GM19395 (cell line): ENCODE measurements around the gene SEMA5A.
"Not testable (repeated sequence)": the region's sequence is repeated elsewhere in the genome, so short reads cannot be mapped to it uniquely, and the experiment has no call there.

Experiments used
- ATAC-seq: cut with Tn5 transposase; IDR thresholded peaks from one replicate; pipeline ENCODE4 v1.9.1; 2021; ENCODE audit warnings: mild to moderate bottlenecking, moderate library complexity; ENCODE audit not compliant: unreplicated experiment

The SEMA5A gene

GRCh38 chr5:9411142-9411541 is 134.7 kb downstream of the SEMA5A start:
- ATAC-seq, result no peak

- no peak for ATAC-seq
Measured at GRCh38 chr5:9409413-9409960, 136.4 kb downstream of the SEMA5A start.

GRCh38 chr5:9408964-9409363 is 136.9 kb downstream of the SEMA5A start:
- ATAC-seq, result no peak

GRCh38 chr5:9405196-9405754 is 140.6 kb downstream of the SEMA5A start:
- peak; percentile 60 for ATAC-seq

DNA sequence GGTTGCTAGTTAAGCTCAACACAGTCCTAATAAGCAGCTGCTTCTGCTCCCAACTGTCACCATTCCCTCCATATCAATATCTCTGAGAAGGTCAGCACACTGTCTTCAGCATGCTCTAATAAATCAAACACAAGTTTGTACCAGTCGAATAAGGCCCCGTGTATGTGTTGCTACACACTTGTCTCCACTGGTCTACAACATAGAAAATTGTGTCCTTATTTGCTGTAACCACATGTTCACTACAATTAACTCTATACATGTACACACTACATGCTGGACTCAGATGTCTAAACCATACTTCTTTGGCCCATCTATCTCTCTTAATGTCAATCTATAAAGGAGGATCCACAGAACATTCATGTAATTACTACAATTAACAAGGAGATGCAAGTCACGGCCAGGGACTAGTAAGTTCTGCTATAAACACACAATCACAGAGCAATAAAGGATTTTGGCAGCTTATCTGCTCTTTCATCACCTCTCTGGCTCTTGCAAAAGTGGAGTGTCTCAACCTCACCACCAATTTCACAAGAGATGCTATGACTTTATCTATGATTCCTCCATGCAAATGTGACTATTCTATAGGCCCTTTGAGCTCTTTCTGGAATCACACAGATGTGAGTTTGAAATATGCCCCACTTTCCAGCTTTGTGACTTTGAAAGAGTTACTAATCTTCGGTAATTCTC is 143.9 kb downstream of the SEMA5A start:
- ATAC-seq, result no peak

DNA sequence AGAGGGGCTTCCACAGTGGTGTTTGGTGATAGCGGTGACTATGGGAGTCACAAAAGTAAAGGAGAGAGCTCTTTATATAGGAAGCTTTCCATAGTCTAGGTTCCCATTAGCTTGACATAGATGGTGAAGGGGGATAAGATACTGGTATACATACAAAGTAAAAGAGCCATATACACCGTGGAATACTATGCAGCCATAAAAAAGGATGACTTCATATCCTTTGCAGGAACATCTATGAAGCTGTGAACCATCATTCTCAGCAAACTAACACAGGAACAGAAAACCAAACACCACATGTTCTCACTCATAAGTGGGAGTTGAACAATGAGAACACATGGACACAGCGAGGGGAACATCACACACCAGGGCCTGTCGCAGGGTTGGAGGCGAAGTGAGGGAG is 146.1 kb downstream of the SEMA5A start:
- ATAC-seq, result not testable (repeated sequence)

DNA sequence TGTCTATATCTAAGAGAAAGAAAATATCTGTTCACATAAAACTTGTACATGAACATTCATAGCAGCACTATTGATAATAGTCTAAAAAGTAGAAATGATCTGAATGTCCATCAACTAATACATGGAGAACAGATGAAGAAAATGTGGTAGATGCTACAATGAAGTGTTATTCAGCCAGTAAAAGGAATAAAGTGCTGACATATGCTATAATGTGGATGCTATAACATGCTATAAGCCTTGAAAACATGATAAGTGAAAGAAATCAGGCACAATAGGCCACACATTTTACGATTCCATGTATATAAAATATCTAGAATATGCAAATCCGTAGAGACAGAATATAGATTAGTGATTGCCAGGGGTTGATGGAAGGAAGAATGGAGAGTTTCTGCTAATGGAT is 146.8 kb downstream of the SEMA5A start:
- no peak for ATAC-seq

DNA sequence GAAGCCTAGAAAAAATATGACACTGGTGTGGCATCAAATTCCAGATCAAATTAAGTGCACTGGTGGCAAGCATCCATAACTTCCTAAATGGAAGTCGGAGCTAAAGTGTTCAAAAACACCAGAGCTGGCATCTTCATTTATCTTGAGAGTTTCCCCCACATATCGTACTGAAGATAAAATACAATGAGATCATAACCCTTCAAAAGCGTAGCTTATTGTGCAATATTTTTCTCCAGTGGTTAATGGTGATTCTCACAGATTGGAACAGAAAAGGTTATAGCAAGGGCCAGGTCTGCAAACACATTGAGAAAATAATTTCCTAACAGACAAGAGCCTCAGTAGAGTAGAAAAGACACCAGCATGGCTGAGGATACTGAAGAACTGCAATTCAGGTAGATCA is 147.6 kb downstream of the SEMA5A start:
- no peak for ATAC-seq

DNA sequence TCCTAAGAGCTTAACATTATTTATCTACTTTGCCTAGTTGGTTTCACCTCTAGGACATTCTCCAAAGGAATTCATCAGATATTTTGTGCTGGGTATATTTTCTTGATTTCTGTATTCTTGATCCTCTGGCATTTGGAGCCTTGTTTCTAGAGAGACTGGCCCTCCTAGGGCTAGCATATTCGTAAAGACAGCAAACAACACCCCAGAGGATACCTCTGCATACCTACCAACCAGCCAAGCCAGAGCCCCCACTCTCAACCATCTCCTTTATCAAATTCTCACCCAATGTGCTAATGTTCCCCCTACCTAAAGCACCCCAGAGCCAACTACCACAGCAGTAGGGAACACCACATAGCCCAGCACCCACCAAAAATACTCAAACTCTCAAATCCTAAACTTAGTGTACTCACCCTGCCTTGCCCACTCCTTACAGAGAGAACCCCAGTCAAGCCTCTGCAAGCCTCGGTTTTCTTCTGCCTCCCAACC is 149.5 kb downstream of the SEMA5A start:
- no peak for ATAC-seq

DNA sequence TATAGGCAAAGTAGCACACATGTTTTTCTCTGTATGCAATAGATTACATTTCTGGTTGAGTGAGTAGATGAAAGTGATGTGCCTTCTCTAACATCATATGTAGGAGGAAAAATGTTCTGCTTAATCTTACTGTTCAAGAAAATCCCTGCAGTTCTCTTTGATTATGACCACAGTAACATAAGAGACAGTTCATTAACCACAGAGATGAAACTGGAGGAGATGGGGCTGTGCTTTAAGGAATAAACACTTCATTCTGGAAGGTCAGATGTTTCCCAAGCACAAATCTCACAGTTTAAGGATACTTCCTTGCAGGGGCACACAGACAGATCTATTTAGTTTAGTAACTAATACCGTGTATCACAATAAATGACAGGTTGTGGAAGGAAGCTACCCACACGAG is 150.2 kb downstream of the SEMA5A start:
- ATAC-seq, result no peak

- no peak for ATAC-seq
Measured at GRCh38 chr5:9394221-9394620, 151.7 kb downstream of the SEMA5A start.

DNA sequence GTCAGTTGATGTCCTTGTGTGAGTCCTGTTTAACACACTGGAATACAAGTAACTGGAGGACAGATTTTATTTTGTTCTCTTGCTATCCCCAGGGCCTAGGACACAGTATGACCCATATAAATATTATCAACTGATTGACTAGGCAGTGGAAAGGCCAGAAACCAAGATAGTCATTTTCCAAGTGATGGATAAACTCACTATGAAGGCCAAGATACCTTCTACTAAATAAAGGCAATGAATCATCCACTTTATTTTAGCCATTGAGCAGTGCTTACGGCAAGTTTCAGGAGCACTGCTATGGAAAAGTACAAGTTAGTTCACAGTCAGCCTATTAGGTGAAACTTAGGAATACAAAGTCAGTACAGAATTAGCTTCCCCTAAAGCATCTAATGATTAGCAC is 153.2 kb downstream of the SEMA5A start:
- no peak for ATAC-seq

GRCh38 chr5:9391080-9391479 is 154.8 kb downstream of the SEMA5A start:
- no peak for ATAC-seq

GRCh38 chr5:9390113-9390512 is 155.8 kb downstream of the SEMA5A start:
- ATAC-seq, result no peak

DNA sequence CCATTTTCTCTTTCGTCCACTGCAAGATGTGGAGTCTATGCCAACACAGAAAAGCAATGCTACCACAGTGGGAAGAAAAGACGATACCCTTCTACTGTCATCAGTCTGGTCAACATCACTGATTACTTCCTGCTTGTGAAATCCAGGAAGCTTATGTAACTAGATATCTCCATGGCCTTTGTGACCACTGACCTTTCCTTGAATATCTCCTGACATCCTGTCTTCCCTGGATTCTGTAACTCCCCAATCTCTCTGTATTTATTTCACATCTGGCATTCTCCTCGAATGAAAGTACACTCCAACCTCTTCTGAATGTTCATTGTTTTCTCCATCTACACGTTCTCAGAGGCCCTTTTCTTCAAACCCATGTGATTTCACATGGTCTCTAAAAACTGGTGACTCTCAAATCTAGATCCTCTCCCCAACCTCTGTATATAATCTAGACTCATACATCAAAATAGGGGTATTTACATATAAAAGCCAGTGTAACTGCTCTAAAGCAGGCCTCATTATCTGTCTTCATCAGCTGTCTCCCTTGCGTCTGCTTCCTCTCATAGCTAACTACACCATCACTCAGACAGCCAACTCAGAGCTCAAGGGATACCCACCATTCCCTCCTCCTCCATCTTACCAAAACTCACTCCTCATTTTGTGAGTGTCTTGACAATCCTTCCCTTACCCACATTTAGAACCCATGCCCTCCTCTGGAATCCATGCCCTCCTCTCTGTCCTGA is 156.8 kb downstream of the SEMA5A start:
- no peak for ATAC-seq

DNA sequence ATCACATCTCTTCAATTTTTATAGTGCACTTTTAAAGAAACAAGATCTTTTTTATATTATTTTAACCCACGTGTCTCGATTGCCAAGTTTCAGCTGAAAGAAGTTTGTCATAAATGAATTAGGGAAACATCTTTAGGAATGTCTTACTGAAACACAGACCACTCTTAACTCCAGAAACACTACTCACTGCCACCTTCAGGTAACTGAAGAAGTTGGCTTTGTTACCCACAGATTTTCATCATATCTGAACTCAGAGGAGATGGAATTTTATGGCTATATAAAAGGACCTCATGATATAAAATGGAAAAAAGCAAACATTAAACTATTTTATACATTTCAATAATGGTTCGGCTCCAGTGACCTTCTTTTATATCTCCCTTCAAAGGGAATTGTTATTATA is 158.0 kb downstream of the SEMA5A start:
- ATAC-seq, result no peak

- ATAC-seq, result no peak
Measured at GRCh38 chr5:9386945-9387344, 158.9 kb downstream of the SEMA5A start.

DNA sequence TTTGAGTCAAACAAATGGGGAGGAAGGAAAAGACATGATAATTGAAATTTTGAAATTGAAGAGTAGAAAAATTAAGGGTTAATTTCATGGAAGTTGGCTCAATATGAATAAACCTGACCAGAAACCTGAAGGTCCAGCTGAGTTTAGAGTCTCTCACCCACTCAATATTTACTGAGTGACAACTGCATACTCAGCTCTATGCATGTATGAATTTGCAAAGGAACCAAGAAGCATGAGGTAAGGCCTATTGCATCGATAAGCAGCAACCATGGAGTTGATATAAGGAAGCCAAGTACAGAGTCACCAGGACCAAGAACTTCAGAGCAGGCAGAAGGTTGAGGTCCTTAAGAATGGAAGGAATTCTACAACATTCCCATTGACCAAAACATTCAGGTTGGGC is 163.4 kb downstream of the SEMA5A start:
- ATAC-seq, result no peak

- peak; percentile 96 for ATAC-seq
Measured at GRCh38 chr5:9381464-9381863, 164.4 kb downstream of the SEMA5A start.

DNA sequence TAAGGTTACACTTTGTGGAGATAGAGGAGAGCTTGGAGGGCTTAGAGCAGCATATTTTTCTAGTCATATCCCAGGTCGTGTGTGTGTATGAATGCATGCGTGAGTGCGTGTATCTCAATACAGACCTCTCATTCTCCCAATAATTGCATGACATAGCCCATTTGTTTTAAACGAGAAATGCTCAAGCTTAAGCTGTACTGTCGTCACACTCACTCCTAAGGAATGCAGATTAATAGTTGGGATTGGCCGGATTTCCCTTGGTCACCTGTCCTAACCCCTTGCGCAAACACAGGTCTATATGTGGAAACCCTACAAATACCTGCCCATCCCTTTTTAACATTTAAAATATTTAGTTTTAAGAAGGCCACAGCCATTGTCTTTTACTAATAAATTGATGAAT is 165.8 kb downstream of the SEMA5A start:
- ATAC-seq, result no peak

GRCh38 chr5:9376363-9377117 is 169.3 kb downstream of the SEMA5A start:
- no peak for ATAC-seq
